GM18508 (cell line): Measurements from ENCODE around the gene GFOD2.

Experiments
- ATAC-seq: cut with Tn5 transposase; IDR thresholded peaks from one replicate; pipeline ENCODE4 v1.9.1; 2021; ENCODE audit warnings: moderate number of reproducible peaks; ENCODE audit not compliant: insufficient read depth, unreplicated experiment

The GFOD2 gene

GRCh38 chr16:67734731-67735201 lies 15.7 kb upstream of the GFOD2 start:
- no peak for ATAC-seq

- no peak for ATAC-seq
These were observed 14.8 kb upstream of the GFOD2 start for GRCh38 chr16:67733734-67734470.

- no peak for ATAC-seq
These were observed 12.6 kb upstream of the GFOD2 start for GRCh38 chr16:67731753-67732095.

GRCh38 chr16:67731071-67731752 lies 12.1 kb upstream of the GFOD2 start:
- ATAC-seq, result no peak

- ATAC-seq, result no peak
These were observed 11.2 kb upstream of the GFOD2 start for GRCh38 chr16:67730326-67730725.

GRCh38 chr16:67729636-67730248 lies 10.6 kb upstream of the GFOD2 start:
- ATAC-seq, result no peak

GRCh38 chr16:67727521-67728485 lies 8.7 kb upstream of the GFOD2 start:
- ATAC-seq, result no peak

- no peak for ATAC-seq
These were observed 7.3 kb upstream of the GFOD2 start for GRCh38 chr16:67726106-67727034.

- ATAC-seq, result no peak
These were observed 4.8 kb upstream of the GFOD2 start for GRCh38 chr16:67723911-67724305.

GRCh38 chr16:67723151-67723910 lies 4.2 kb upstream of the GFOD2 start:
- ATAC-seq, result no peak

GRCh38 chr16:67720236-67720635 lies 1.1 kb upstream of the GFOD2 start:
- no peak for ATAC-seq

GRCh38 chr16:67719778-67720144 lies 645 bp upstream of the GFOD2 start:
- ATAC-seq, result no peak

GRCh38 chr16:67718668-67719047 lies 458 bp downstream of the GFOD2 start:
- ATAC-seq, result no peak

GRCh38 chr16:67716097-67716496 lies 3.0 kb downstream of the GFOD2 start:
- ATAC-seq, result no peak

- no peak for ATAC-seq
These were observed 4.6 kb downstream of the GFOD2 start for GRCh38 chr16:67714522-67714921.

GRCh38 chr16:67713647-67714273 lies 5.4 kb downstream of the GFOD2 start:
- ATAC-seq, result no peak

GRCh38 chr16:67710607-67711006 lies 8.5 kb downstream of the GFOD2 start:
- ATAC-seq, result no peak

GRCh38 chr16:67709050-67709449 lies 10.1 kb downstream of the GFOD2 start:
- no peak for ATAC-seq
